Endothelial cell of umbilical vein (primary cell): ENCODE data around the gene RACGAP1. TPM values are rescaled to one million over a fixed set of nuclear protein-coding genes. Genes with fewer than 3 reads are reported as not detected.

ENCODE experiments used
- BruUV-seq: library from RNA; stranded (reverse); fragments of 400-500 nt; replicated peaks from 2 replicates; lab custom pipeline; 2021; lab: Mats Ljungman, UMichigan
- CTCF ChIA-PET: fragments of 300-600, 350-600 bp; sonication (Branson Sonifier 250); formaldehyde crosslinking; loops from one replicate; lab custom pipeline; 2021; ENCODE audit warnings: antibody characterized with exemption, inconsistent platforms; lab: Charles Lee
- POLR2A ChIA-PET: fragments of 300-600, 350-600 bp; sonication (Branson Sonifier 250); formaldehyde crosslinking; loops from one replicate; lab custom pipeline; 2021; ENCODE audit warnings: antibody characterized with exemption, inconsistent platforms; lab: Charles Lee
- DNase-seq: peaks from one replicate; pipeline ENCODE4 v3.0.0-alpha.2; 2011; ENCODE audit warnings: low read depth, low spot score
- FAIRE-seq: peaks from 2 replicates; lab custom pipeline; 2011; peaks lifted over from hg19 to GRCh38; lab: Jason Lieb, UNC
- H2AFZ ChIP-seq: 2 replicates; pipeline ENCODE4 v1.6.0; 2012; ENCODE audit warnings: low read depth, low read length, control low read depth, inconsistent platforms
- H3K27ac ChIP-seq: 2 replicates; pipeline ENCODE4 v1.5.1; 2011; ENCODE audit warnings: low read depth, mild to moderate bottlenecking, control low read depth, low read length, moderate library complexity; ENCODE audit not compliant: insufficient read depth
- H3K27me3 ChIP-seq, 2 experiments: 2 replicates each; pipeline versions ENCODE4 v1.6.0 to v1.6.1; 2011; ENCODE audit warnings: low read length in 2 of 2, mixed read lengths in 1 of 2; ENCODE audit not compliant: control insufficient read depth in 2 of 2, insufficient read depth in 2 of 2
- H3K36me3 ChIP-seq, 2 experiments: 2 replicates in 1 of 2; 3 replicates in 1 of 2; pipeline ENCODE4 v1.5.1; 2011; ENCODE audit warnings: low read length in 2 of 2, mild to moderate bottlenecking in 1 of 2, moderate library complexity in 1 of 2; ENCODE audit not compliant: control insufficient read depth in 2 of 2, insufficient read depth in 2 of 2; ENCODE audit errors: extremely low read depth in 1 of 2
- H3K4me1 ChIP-seq: 3 replicates; pipeline ENCODE4 v1.5.1; 2011; ENCODE audit warnings: mild to moderate bottlenecking, low read length; ENCODE audit not compliant: control insufficient read depth, insufficient read depth; ENCODE audit errors: extremely low read depth
- H3K4me2 ChIP-seq: 2 replicates; pipeline ENCODE4 v1.6.1; 2011; ENCODE audit warnings: low read length, control low read depth, mixed read lengths; ENCODE audit not compliant: insufficient read depth
- H3K4me3 ChIP-seq, 3 experiments: fragments of 200-600 bp in 1 of 3; sonication (generic), shearing (Covaris generic) in 1 of 3; replicated peaks in 1 of 3; 2 replicates each; pipeline ENCODE4 v1.5.1; 2011 to 2016; ENCODE audit warnings: control low read depth in 3 of 3, low read length in 3 of 3, mild to moderate bottlenecking in 2 of 3, inconsistent platforms in 1 of 3, low read depth in 1 of 3, moderate library complexity in 1 of 3; ENCODE audit not compliant: insufficient read depth in 1 of 3
- H3K79me2 ChIP-seq: 2 replicates; pipeline ENCODE4 v1.6.0; 2012; ENCODE audit warnings: low read length, inconsistent platforms; ENCODE audit not compliant: control insufficient read depth, insufficient read depth
- H3K9ac ChIP-seq: replicated peaks from 2 replicates; pipeline ENCODE3; 2011; ENCODE audit warnings: low read length, control low read depth; ENCODE audit not compliant: insufficient read depth; ENCODE audit errors: extremely low read depth
- H3K9me1 ChIP-seq: replicated peaks from 3 replicates; pipeline ENCODE4 v1.6.0; 2011; ENCODE audit warnings: mild to moderate bottlenecking, low read length; ENCODE audit not compliant: control insufficient read depth, insufficient read depth; ENCODE audit errors: extremely low read depth
- H3K9me3 ChIP-seq: replicated peaks from 2 replicates; pipeline ENCODE4 v1.5.1; 2012; ENCODE audit warnings: low read length, inconsistent platforms; ENCODE audit not compliant: control insufficient read depth, insufficient read depth
- H4K20me1 ChIP-seq: replicated peaks from 2 replicates; pipeline ENCODE3; 2011; ENCODE audit warnings: mild to moderate bottlenecking, low read length; ENCODE audit not compliant: control insufficient read depth, insufficient read depth; ENCODE audit errors: extremely low read depth
- EZH2 ChIP-seq: IDR thresholded peaks from 2 replicates; pipeline ENCODE4 v1.6.1; 2012; ENCODE audit warnings: borderline replicate concordance, low read depth, mild to moderate bottlenecking, moderate library complexity, low read length, inconsistent platforms; ENCODE audit not compliant: severe bottlenecking
- FOS ChIP-seq: IDR thresholded peaks from 2 replicates; pipeline ENCODE4 v1.6.1; 2011; ENCODE audit warnings: mild to moderate bottlenecking, low read length, moderate library complexity, borderline replicate concordance; ENCODE audit not compliant: insufficient read depth
- GATA2 ChIP-seq: IDR thresholded peaks from 2 replicates; pipeline ENCODE4 v1.7.0; 2011; ENCODE audit warnings: low read depth, mild to moderate bottlenecking, moderate library complexity, mixed read lengths, low read length; ENCODE audit not compliant: insufficient read length, insufficient read depth
- JUN ChIP-seq: IDR thresholded peaks from 2 replicates; pipeline ENCODE4 v1.6.1; 2011; ENCODE audit warnings: borderline replicate concordance, low read depth; ENCODE audit not compliant: insufficient read length, insufficient read depth
- MYC ChIP-seq: IDR thresholded peaks from one replicate; pipeline ENCODE4 v1.6.1; 2011; ENCODE audit warnings: mild to moderate bottlenecking, low read depth, low read length
- POLR2A ChIP-seq: IDR thresholded peaks from 2 replicates; pipeline ENCODE4 v1.6.1; 2012; ENCODE audit warnings: low read depth, mild to moderate bottlenecking, control low read depth, low read length
- POLR2AphosphoS5 ChIP-seq: IDR thresholded peaks from 2 replicates; pipeline ENCODE4 v1.6.1; 2012; ENCODE audit warnings: low read depth, mild to moderate bottlenecking, control low read depth, low read length, moderate library complexity; ENCODE audit not compliant: insufficient read depth
- dilution Hi-C: fragments of 300-500 bp; cut with MboI; formaldehyde crosslinking; loops from one replicate; pipeline ENCODE4 v1.15.0; 2019; ENCODE audit warnings: low sequenced_read_pairs; ENCODE audit not compliant: extremely low pct_ligation_motif_present
- intact Hi-C: fragments of 100-400 bp; cut with micrococcal nuclease; formaldehyde crosslinking; loops from one replicate; pipeline ENCODE4 v1.10.0; 2022
- polyA plus RNA-seq, 4 experiments: library from polyadenylated mRNA; depleted of rRNA in 3 of 4; stranded (reverse) in 3 of 4; unstranded in 1 of 4; fragments of >200 nt; gene quantifications; 2 replicates each; pipeline versions ENCODE4 v1.2.1 to v1.2.3, GENCODE V29; 2011 to 2012; ENCODE audit warnings: missing spikeins in 1 of 4
- total RNA-seq: library from RNA; stranded (reverse); gene quantifications from 2 replicates; pipeline ENCODE4 v1.2.3, GENCODE V29; 2021
- TF ChIP-seq, protein P1 (sequence below), 2 donors: IDR thresholded peaks; 1 replicate in 1 of 2; 2 replicates in 1 of 2; pipeline ENCODE4 v1.5.1; 2011; ENCODE audit warnings: low read length in 2 of 2, mild to moderate bottlenecking in 2 of 2, moderate library complexity in 2 of 2, control low read depth in 1 of 2, inconsistent platforms in 1 of 2, low read depth in 1 of 2; ENCODE audit not compliant: insufficient read depth in 1 of 2; ENCODE audit errors: extremely low read depth in 1 of 2
- TF ChIP-seq, protein P2 (sequence below): IDR thresholded peaks from 2 replicates; pipeline ENCODE4 v1.6.1; 2011; ENCODE audit not compliant: insufficient read depth, insufficient read length

The RACGAP1 gene
- total and polyA plus RNA-seq, 2 donors (not counting 3 experiments of a cell fraction or from before 2014, with no cell fraction given): 16.5 to 56.3 TPM

DNA sequence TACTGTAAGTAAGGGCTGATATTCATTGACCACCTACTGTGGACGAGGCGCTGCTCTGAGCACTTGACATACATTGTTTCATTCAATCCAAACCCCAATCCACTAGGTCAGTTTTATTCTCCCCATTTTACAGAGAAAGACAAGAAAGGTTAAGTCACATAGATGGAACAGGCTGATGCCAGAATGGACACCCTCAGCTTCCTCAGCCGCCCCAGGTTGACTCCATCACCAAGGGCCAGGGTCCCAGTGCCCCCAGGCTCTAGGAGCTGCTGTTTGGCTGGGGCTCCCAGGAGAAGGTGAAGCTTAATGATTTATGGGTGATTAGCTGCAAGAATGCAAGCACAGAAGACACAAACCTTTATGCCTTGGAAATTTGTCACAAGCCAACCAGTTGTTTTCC is 75.4 kb downstream of the RACGAP1 start:
- Histone ChIP-seq H3K36me3 (no peaks in the 10 kb centered on the region), H3K9ac (no peak overlapping the region), H3K9me1 (no peaks in the 10 kb centered on the region), H3K4me3 (no peak overlapping the region), H3K4me1 (peaks cover 11% of the 10 kb centered on the region), H4K20me1 (no peaks in the 10 kb centered on the region), H3K4me2 (no peak overlapping the region), H2AFZ (no peak overlapping the region), H3K27ac (no peak overlapping the region), H3K79me2 (no peaks in the 10 kb centered on the region), H3K9me3 (no peaks in the 10 kb centered on the region), H3K27me3 (no peaks in the 10 kb centered on the region)
- ChIA-PET CTCF (interaction anchor here (1.1 to 2.0 kb wide), 2 partner anchors 13 to 17 kb away, joined by 4 to 8 read pairs; partner anchors contain the start of gene AQP5), POLR2A (no interaction called here)
- FAIRE-seq (no peak), DNase-seq (no peak)
- no TSS peak for BruUV-seq
- intact Hi-C loops: no loop called here
- dilution Hi-C loops: loop anchor here (25.0 kb wide), 1 partner anchor 112 kb away; the partner anchor contains the start of gene ASIC1
- TF ChIP-seq GATA2 (no peak), MYC (no peak), POLR2A (no peak), POLR2AphosphoS5 (no peak), EZH2 (no peak), FOS (no peak), JUN (no peak)
- TF ChIP-seq, protein P1, sequence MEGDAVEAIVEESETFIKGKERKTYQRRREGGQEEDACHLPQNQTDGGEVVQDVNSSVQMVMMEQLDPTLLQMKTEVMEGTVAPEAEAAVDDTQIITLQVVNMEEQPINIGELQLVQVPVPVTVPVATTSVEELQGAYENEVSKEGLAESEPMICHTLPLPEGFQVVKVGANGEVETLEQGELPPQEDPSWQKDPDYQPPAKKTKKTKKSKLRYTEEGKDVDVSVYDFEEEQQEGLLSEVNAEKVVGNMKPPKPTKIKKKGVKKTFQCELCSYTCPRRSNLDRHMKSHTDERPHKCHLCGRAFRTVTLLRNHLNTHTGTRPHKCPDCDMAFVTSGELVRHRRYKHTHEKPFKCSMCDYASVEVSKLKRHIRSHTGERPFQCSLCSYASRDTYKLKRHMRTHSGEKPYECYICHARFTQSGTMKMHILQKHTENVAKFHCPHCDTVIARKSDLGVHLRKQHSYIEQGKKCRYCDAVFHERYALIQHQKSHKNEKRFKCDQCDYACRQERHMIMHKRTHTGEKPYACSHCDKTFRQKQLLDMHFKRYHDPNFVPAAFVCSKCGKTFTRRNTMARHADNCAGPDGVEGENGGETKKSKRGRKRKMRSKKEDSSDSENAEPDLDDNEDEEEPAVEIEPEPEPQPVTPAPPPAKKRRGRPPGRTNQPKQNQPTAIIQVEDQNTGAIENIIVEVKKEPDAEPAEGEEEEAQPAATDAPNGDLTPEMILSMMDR (IDR thresholded peaks at IDR 0.05; ENCODE audit: extremely low read depth in 1 of 2, insufficient read depth in 1 of 2, low read depth in 1 of 2, low read length in 2 of 2): no peak
- TF ChIP-seq, protein P2, sequence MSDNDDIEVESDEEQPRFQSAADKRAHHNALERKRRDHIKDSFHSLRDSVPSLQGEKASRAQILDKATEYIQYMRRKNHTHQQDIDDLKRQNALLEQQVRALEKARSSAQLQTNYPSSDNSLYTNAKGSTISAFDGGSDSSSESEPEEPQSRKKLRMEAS: no peak
